CD14-positive monocyte (primary cell): Measurements from ENCODE around the gene TDRD1. TPM values are rescaled to one million over a fixed set of nuclear protein-coding genes. Genes with fewer than 3 reads are reported as not detected.

Experiments
- DNase-seq, 3 donors: peaks; one replicate each; pipeline ENCODE4 v3.0.0-alpha.2; 2011 to 2022
- H2AFZ ChIP-seq: 2 replicates; pipeline ENCODE4 v1.6.0; 2012; ENCODE audit warnings: mild to moderate bottlenecking, low read depth, low read length, inconsistent platforms; ENCODE audit not compliant: insufficient read depth, poor library complexity, severe bottlenecking
- H3K27ac ChIP-seq, 2 donors: 1 replicate in 1 of 2; 2 replicates in 1 of 2; pipeline ENCODE4 v1.5.1; 2012 to 2013; ENCODE audit warnings: low read length in 2 of 2, control low read depth in 1 of 2, inconsistent platforms in 1 of 2, low read depth in 1 of 2, mild to moderate bottlenecking in 1 of 2
- H3K27me3 ChIP-seq, 2 donors: one replicate each; pipeline versions ENCODE4 v1.6.0 to v1.6.1; 2011 to 2013; ENCODE audit warnings: low read length in 2 of 2; ENCODE audit not compliant: control insufficient read depth in 2 of 2, insufficient read depth in 2 of 2
- H3K36me3 ChIP-seq, 2 donors: replicated peaks in 1 of 2; 1 replicate in 1 of 2; 2 replicates in 1 of 2; pipeline versions ENCODE4 v1.5.1 to v1.6.1; 2012 to 2013; ENCODE audit warnings: low read length in 2 of 2, control low read depth in 1 of 2, inconsistent platforms in 1 of 2, mild to moderate bottlenecking in 1 of 2; ENCODE audit not compliant: insufficient read depth in 2 of 2, control insufficient read depth in 1 of 2
- H3K4me1 ChIP-seq, 2 donors: 1 replicate in 1 of 2; 2 replicates in 1 of 2; pipeline versions ENCODE4 v1.5.1 to v1.6.1; 2012 to 2013; ENCODE audit warnings: low read length in 2 of 2, control low read depth in 1 of 2, inconsistent platforms in 1 of 2, mild to moderate bottlenecking in 1 of 2, moderate library complexity in 1 of 2; ENCODE audit not compliant: insufficient read depth in 2 of 2, control insufficient read depth in 1 of 2
- H3K4me2 ChIP-seq: replicated peaks from 2 replicates; pipeline ENCODE3; 2012; ENCODE audit warnings: low read length, moderate library complexity, mild to moderate bottlenecking; ENCODE audit not compliant: poor library complexity, severe bottlenecking; ENCODE audit errors: extremely low read depth
- H3K4me3 ChIP-seq, 3 experiments: fragments of 200-600 bp in 1 of 3; sonication (generic) in 1 of 3; replicated peaks in 1 of 3; 1 replicate in 2 of 3; 2 replicates in 1 of 3; pipeline ENCODE4 v1.5.1; 2011 to 2013; ENCODE audit warnings: low read length in 3 of 3, mild to moderate bottlenecking in 3 of 3, control low read depth in 2 of 3, low read depth in 2 of 3, inconsistent platforms in 1 of 3, moderate library complexity in 1 of 3
- H3K79me2 ChIP-seq: 2 replicates; pipeline ENCODE4 v1.6.0; 2012; ENCODE audit warnings: mild to moderate bottlenecking, control low read depth, inconsistent platforms, low read length, moderate library complexity; ENCODE audit not compliant: insufficient read depth
- H3K9ac ChIP-seq: 2 replicates; pipeline ENCODE4 v1.6.0; 2017; ENCODE audit warnings: low read length, mild to moderate bottlenecking; ENCODE audit not compliant: insufficient read depth, poor library complexity, severe bottlenecking
- H3K9me3 ChIP-seq, 2 donors: replicated peaks in 1 of 2; 1 replicate in 1 of 2; 2 replicates in 1 of 2; pipeline versions ENCODE4 v1.5.1 to v1.6.1; 2012 to 2013; ENCODE audit warnings: low read length in 2 of 2, control low read depth in 1 of 2; ENCODE audit not compliant: control insufficient read depth in 1 of 2, insufficient read depth in 1 of 2
- H4K20me1 ChIP-seq: 2 replicates; pipeline ENCODE4 v1.6.0; 2012; ENCODE audit warnings: mild to moderate bottlenecking, low read length, control low read depth, moderate library complexity; ENCODE audit not compliant: insufficient read depth
- H3K27ac Mint-ChIP-seq, 7 donors: one replicate each; pipeline ENCODE4 v1.8.0; 2020; ENCODE audit warnings: mild to moderate bottlenecking in 7 of 7, mixed read lengths in 7 of 7, moderate library complexity in 6 of 7, inconsistent platforms in 2 of 7
- H3K27me3 Mint-ChIP-seq, 3 donors: one replicate each; pipeline ENCODE4 v1.8.0; 2021 to 2022; ENCODE audit warnings: low read depth in 3 of 3, mild to moderate bottlenecking in 3 of 3, mixed read lengths in 3 of 3, moderate library complexity in 3 of 3, inconsistent platforms in 1 of 3
- H3K36me3 Mint-ChIP-seq, 2 donors: one replicate each; pipeline ENCODE4 v1.8.0; 2020; ENCODE audit warnings: mixed read lengths in 2 of 2, inconsistent platforms in 1 of 2, mild to moderate bottlenecking in 1 of 2
- H3K4me1 Mint-ChIP-seq: one replicate; pipeline ENCODE4 v1.8.0; 2020; ENCODE audit warnings: mild to moderate bottlenecking, mixed read lengths
- H3K4me3 Mint-ChIP-seq, 2 donors: one replicate each; pipeline ENCODE4 v1.8.0; 2020; ENCODE audit warnings: mild to moderate bottlenecking in 2 of 2, mixed read lengths in 2 of 2, moderate library complexity in 1 of 2
- H3K9me3 Mint-ChIP-seq, 7 donors: one replicate each; pipeline ENCODE4 v1.8.0; 2020 to 2022; ENCODE audit warnings: mixed read lengths in 7 of 7, mild to moderate bottlenecking in 6 of 7, moderate library complexity in 6 of 7, inconsistent platforms in 2 of 7
- CTCF ChIP-seq: fragments of 200-600 bp; IDR thresholded peaks from one replicate; pipeline ENCODE4 v1.8.0; 2022; ENCODE audit warnings: antibody characterized with exemption, mild to moderate bottlenecking
- WGBS: methylation state at CpG from one replicate; pipeline ENCODE4 v1.1.5; 2013; ENCODE audit warnings: missing lambda C conversion rate; ENCODE audit not compliant: insufficient coverage; 5-methylcytosine and 5-hydroxymethylcytosine counted together
- intact Hi-C, 2 donors: fragments of 100-400 bp; cut with micrococcal nuclease; formaldehyde crosslinking; loops; one replicate each; pipeline versions ENCODE4 v1.15.0 to v1.15.1; 2023
- polyA plus RNA-seq, 3 donors: library from polyadenylated mRNA; depleted of rRNA in 1 of 3; unstranded in 2 of 3; stranded (reverse) in 1 of 3; fragments of 300-500 nt in 2 of 3; fragments of >200 nt in 1 of 3; fragmentation: Illumina TruSeq in 2 of 3; gene quantifications; 1 replicate in 2 of 3; 2 replicates in 1 of 3; pipeline ENCODE4 v1.2.3, GENCODE V29; 2012 to 2021

Gene TDRD1
- polyA plus RNA-seq, 3 donors, result not detected

DNA sequence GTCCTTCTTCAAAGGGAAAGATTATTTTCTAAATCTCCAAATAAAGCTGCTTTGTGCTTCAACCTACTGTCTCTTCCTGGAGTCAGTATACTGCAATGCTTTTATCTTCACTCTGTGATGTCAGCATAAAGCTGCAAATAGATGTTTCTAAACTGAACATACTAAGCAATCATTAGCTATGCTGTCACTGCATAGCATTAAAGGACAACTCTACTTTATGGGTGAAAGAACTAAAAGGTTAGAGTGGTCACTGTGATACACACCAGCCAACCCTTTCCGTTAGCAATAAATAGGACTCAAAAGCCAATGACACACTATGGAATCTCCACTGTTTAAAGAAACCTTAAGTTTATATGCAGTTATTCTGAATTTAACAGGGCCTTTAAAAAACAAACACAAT lies 6.9 kb upstream of the TDRD1 start:
- peaks cover 0 to 4% (median 2%) of the 10 kb centered on the region in 3 donors for H3K27me3 Mint-ChIP-seq
- Histone ChIP-seq H3K4me2 (peak overlapping the region; percentile 88), H3K9ac (no peak overlapping the region), H3K27me3 (no peaks in the 10 kb centered on the region), H3K36me3 (peaks cover 0 to 3% of the 10 kb centered on the region in 2 donors), H3K4me3 (peak overlapping the region in 1 of 3 experiments; percentile 91), H3K79me2 (peaks cover 63% of the 10 kb centered on the region), H3K9me3 (peaks cover 6 to 9% of the 10 kb centered on the region in 2 donors), H4K20me1 (peaks cover 5% of the 10 kb centered on the region), H3K27ac (no peak overlapping the region), H2AFZ (no peak overlapping the region), H3K4me1 (peaks cover 14 to 27% of the 10 kb centered on the region in 2 donors)
- WGBS, result no CpG with 5 or more reads among the region's 1 CpG
- no peak for DNase-seq
- H3K9me3 Mint-ChIP-seq, result peaks cover 6 to 12% (median 8%) of the 10 kb centered on the region in 7 donors
- H3K4me3 Mint-ChIP-seq, result peak overlapping the region in 1 of 2 donors; percentile 97
- peak overlapping the region in 1 of 7 donors; percentile 46 for H3K27ac Mint-ChIP-seq
- H3K36me3 Mint-ChIP-seq, result peaks cover 11 to 20% of the 10 kb centered on the region in 2 donors
- peaks cover 26% of the 10 kb centered on the region for H3K4me1 Mint-ChIP-seq
- intact Hi-C loops, result no loop called here
- no peak for TF ChIP-seq CTCF

DNA sequence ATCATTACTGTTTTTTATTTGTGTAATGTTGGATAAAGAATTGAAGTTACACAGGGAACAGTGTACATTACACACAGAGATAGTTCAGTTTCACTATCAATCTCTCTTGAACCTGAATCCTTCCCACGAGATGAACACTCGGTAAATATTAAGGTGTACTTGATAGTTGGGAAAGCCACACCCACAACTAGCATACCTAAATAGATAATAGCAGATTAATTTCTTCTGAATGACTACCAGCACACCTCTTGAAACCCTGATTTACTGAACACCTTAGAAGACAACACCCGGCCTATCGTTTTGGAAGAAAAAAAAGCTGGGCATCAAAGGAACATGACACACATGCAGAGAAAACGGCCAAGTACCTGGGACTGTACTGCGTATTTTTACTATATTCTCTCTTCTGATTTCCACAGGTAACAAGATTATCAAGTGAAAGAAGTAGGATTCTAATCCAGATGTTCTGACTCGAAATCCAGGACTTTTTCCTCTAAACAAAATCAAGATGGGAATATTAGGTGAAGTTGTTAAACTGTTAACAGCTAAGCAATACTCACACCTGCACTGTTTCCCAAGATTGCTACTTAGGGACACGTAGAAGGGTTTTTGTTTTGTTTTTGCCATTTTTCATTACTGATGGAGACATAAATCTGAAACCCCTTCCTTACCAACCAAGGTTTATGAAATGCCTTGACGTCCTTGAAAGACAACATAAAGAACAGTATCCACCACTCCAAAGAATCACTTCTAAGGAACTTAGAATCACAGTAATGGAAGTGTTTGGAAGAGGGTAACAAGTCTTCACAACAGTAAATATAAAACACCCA lies 6.2 kb upstream of the TDRD1 start:
- H3K4me2 ChIP-seq, result peak overlapping the region; percentile 88
- peak overlapping the region; percentile 85 for H2AFZ ChIP-seq
- peaks cover 59% of the 10 kb centered on the region for H3K79me2 ChIP-seq
- Mint-ChIP-seq H3K27ac (peak overlapping the region; percentile 98 to 99 (median 98)), H3K9me3 (peaks cover 6 to 12% (median 8%) of the 10 kb centered on the region in 7 donors), H3K4me1 (peaks cover 26% of the 10 kb centered on the region), H3K36me3 (peaks cover 9 to 20% of the 10 kb centered on the region in 2 donors), H3K4me3 (peak overlapping the region; percentile 96 to 97), H3K27me3 (peaks cover 0 to 4% (median 2%) of the 10 kb centered on the region in 3 donors)
- peak overlapping the region; percentile 84 to 99 for H3K27ac ChIP-seq
- WGBS, result no CpG with 5 or more reads among the region's 9 CpGs
- H3K27me3 ChIP-seq, result no peaks in the 10 kb centered on the region
- intact Hi-C loops, result no loop called here
- H4K20me1 ChIP-seq, result no peaks in the 10 kb centered on the region
- no peaks in the 10 kb centered on the region for H3K36me3 ChIP-seq
- no peak for DNase-seq
- H3K4me1 ChIP-seq, result peaks cover 14 to 27% of the 10 kb centered on the region in 2 donors
- TF ChIP-seq CTCF, result no peak
- H3K9me3 ChIP-seq, result peaks cover 6 to 9% of the 10 kb centered on the region in 2 donors
- H3K4me3 ChIP-seq, result peak overlapping the region; percentile 75 to 98 (median 91)
- H3K9ac ChIP-seq, result peak overlapping the region; percentile 95
